H1 (cell line): Measurements from ENCODE around the gene EFCAB13. TPM values are rescaled to one million over a fixed set of nuclear protein-coding genes. Genes with fewer than 3 reads are reported as not detected.

Experiments
- CTCF ChIA-PET: fragments of 300-600 bp; sonication (Branson Sonifier 250); formaldehyde crosslinking; loops from one replicate; lab custom pipeline; 2021; ENCODE audit not compliant: partially characterized antibody; lab: Charles Lee
- POLR2A ChIA-PET: fragments of 300-600 bp; sonication (Branson Sonifier 250); formaldehyde crosslinking; loops from one replicate; lab custom pipeline; 2021; ENCODE audit warnings: inconsistent platforms; ENCODE audit not compliant: partially characterized antibody; lab: Charles Lee
- DNase-seq, 2 experiments: peaks; one replicate each; pipeline versions ENCODE4 v3.0.0 to v3.0.0-alpha.2; 2010 to 2022; ENCODE audit warnings: low spot score in 2 of 2, low read depth in 1 of 2, mixed read lengths in 1 of 2
- FAIRE-seq: peaks from 2 replicates; lab custom pipeline; 2011; peaks lifted over from hg19 to GRCh38; lab: Jason Lieb, UNC
- H2AFZ ChIP-seq: 2 replicates; pipeline ENCODE4 v1.8.1; 2012; ENCODE audit warnings: low read length, inconsistent platforms
- H2AK5ac ChIP-seq: 2 replicates; pipeline ENCODE4 v1.6.1; 2013; ENCODE audit warnings: low read depth, low read length
- H2BK120ac ChIP-seq: replicated peaks from 2 replicates; pipeline ENCODE3; 2013; ENCODE audit warnings: low read depth, low read length, inconsistent platforms
- H2BK12ac ChIP-seq: 2 replicates; pipeline ENCODE4 v1.6.1; 2013; ENCODE audit warnings: low read depth, low read length
- H2BK15ac ChIP-seq: 2 replicates; pipeline ENCODE4 v1.6.1; 2013; ENCODE audit warnings: low read length
- H2BK20ac ChIP-seq: 2 replicates; pipeline ENCODE4 v1.6.1; 2013; ENCODE audit warnings: low read length
- H2BK5ac ChIP-seq: 2 replicates; pipeline ENCODE4 v1.6.1; 2013; ENCODE audit warnings: low read depth, low read length
- H3K14ac ChIP-seq: 2 replicates; pipeline ENCODE4 v1.6.1; 2013; ENCODE audit warnings: inconsistent platforms; ENCODE audit not compliant: insufficient read length
- H3K18ac ChIP-seq: 2 replicates; pipeline ENCODE4 v1.6.1; 2013; ENCODE audit warnings: low read length; ENCODE audit errors: extremely low read depth
- H3K23ac ChIP-seq: 2 replicates; pipeline ENCODE4 v1.6.1; 2013; ENCODE audit warnings: inconsistent platforms; ENCODE audit not compliant: insufficient read length
- H3K23me2 ChIP-seq: 2 replicates; pipeline ENCODE4 v1.6.1; 2013; ENCODE audit warnings: low read depth, low read length
- H3K27ac ChIP-seq: 2 replicates; pipeline ENCODE4 v1.6.1; 2011; ENCODE audit warnings: low read depth, low read length, inconsistent platforms
- H3K27me3 ChIP-seq, 4 experiments: replicated peaks in 1 of 4; 1 replicate in 1 of 4; 2 replicates in 3 of 4; pipeline versions ENCODE4 v1.6.1 to v1.8.1; 2011 to 2013; ENCODE audit warnings: low read length in 3 of 4, mild to moderate bottlenecking in 3 of 4, inconsistent platforms in 2 of 4, mixed read lengths in 2 of 4, moderate library complexity in 1 of 4; ENCODE audit not compliant: control insufficient read depth in 3 of 4, insufficient read depth in 3 of 4; ENCODE audit errors: extremely low read depth in 1 of 4
- H3K36me3 ChIP-seq, 4 experiments: 2 replicates each; pipeline versions ENCODE4 v1.6.1 to v1.8.1; 2011 to 2013; ENCODE audit warnings: mild to moderate bottlenecking in 4 of 4, low read length in 3 of 4, moderate library complexity in 2 of 4, control low read depth in 1 of 4, inconsistent platforms in 1 of 4; ENCODE audit not compliant: insufficient read depth in 4 of 4, control insufficient read depth in 2 of 4
- H3K4ac ChIP-seq: replicated peaks from 2 replicates; pipeline ENCODE3; 2013; ENCODE audit warnings: low read length, low read depth, mixed read lengths, inconsistent platforms; ENCODE audit not compliant: insufficient read length
- H3K4me1 ChIP-seq, 4 experiments: replicated peaks in 1 of 4; 1 replicate in 1 of 4; 2 replicates in 3 of 4; pipeline versions ENCODE4 v1.6.1 to v1.8.1; 2011 to 2013; ENCODE audit warnings: low read length in 3 of 4, inconsistent platforms in 2 of 4, mixed read lengths in 1 of 4; ENCODE audit not compliant: insufficient read depth in 4 of 4, control insufficient read depth in 3 of 4
- H3K4me2 ChIP-seq, 2 experiments: 2 replicates each; pipeline versions ENCODE4 v1.6.1 to v1.8.1; 2011 to 2013; ENCODE audit warnings: low read depth in 2 of 2, low read length in 2 of 2, control low read depth in 1 of 2, inconsistent platforms in 1 of 2, mild to moderate bottlenecking in 1 of 2; ENCODE audit not compliant: insufficient read depth in 1 of 2
- H3K4me3 ChIP-seq, 4 experiments: fragments of 200-600, 300-600 bp in 1 of 4; sonication (generic), shearing (Covaris generic), sonication (Bioruptor Twin) in 1 of 4; 2 replicates each; pipeline versions ENCODE4 v1.5.1 to v1.8.1; 2011 to 2016; ENCODE audit warnings: low read length in 4 of 4, low read depth in 3 of 4, control low read depth in 2 of 4, inconsistent platforms in 2 of 4, mild to moderate bottlenecking in 2 of 4, mixed read lengths in 1 of 4, moderate library complexity in 1 of 4; ENCODE audit not compliant: insufficient read depth in 2 of 4; ENCODE audit errors: extremely low read depth in 1 of 4
- H3K56ac ChIP-seq: replicated peaks from 2 replicates; pipeline ENCODE3; 2013; ENCODE audit warnings: low read depth, mild to moderate bottlenecking, mixed read lengths, low read length, inconsistent platforms; ENCODE audit not compliant: insufficient read length
- H3K79me1 ChIP-seq: 2 replicates; pipeline ENCODE4 v1.6.1; 2013; ENCODE audit warnings: low read depth, low read length, control low read depth
- H3K79me2 ChIP-seq, 2 experiments: 2 replicates each; pipeline versions ENCODE4 v1.6.1 to v1.8.1; 2012 to 2013; ENCODE audit warnings: low read length in 2 of 2, mild to moderate bottlenecking in 2 of 2, inconsistent platforms in 1 of 2; ENCODE audit not compliant: insufficient read depth in 2 of 2, control insufficient read depth in 1 of 2
- H3K9ac ChIP-seq, 4 experiments: replicated peaks in 1 of 4; 1 replicate in 1 of 4; 2 replicates in 3 of 4; pipeline versions ENCODE4 v1.6.1 to v1.8.1; 2011 to 2013; ENCODE audit warnings: low read depth in 3 of 4, low read length in 3 of 4, control low read depth in 2 of 4, mild to moderate bottlenecking in 2 of 4, moderate library complexity in 2 of 4, inconsistent platforms in 1 of 4; ENCODE audit errors: extremely low read depth in 1 of 4
- H3K9me3 ChIP-seq, 2 experiments: 2 replicates each; pipeline versions ENCODE4 v1.6.1 to v1.8.1; 2012 to 2013; ENCODE audit warnings: mild to moderate bottlenecking in 2 of 2, moderate library complexity in 2 of 2, control low read depth in 1 of 2, inconsistent platforms in 1 of 2, low read depth in 1 of 2, low read length in 1 of 2, mixed read lengths in 1 of 2; ENCODE audit not compliant: insufficient read depth in 2 of 2
- H4K20me1 ChIP-seq, 2 experiments: replicated peaks in 1 of 2; 2 replicates each; pipeline versions ENCODE3 to v1.8.1; 2011 to 2013; ENCODE audit warnings: inconsistent platforms in 2 of 2, low read length in 2 of 2, mild to moderate bottlenecking in 1 of 2; ENCODE audit not compliant: insufficient read depth in 2 of 2, control insufficient read depth in 1 of 2
- H4K5ac ChIP-seq: 2 replicates; pipeline ENCODE4 v1.6.1; 2013; ENCODE audit warnings: low read length, low read depth, mixed read lengths, inconsistent platforms; ENCODE audit not compliant: insufficient read length
- H4K8ac ChIP-seq: 2 replicates; pipeline ENCODE4 v1.8.0; 2013; ENCODE audit warnings: mild to moderate bottlenecking, moderate library complexity, low read length, inconsistent platforms; ENCODE audit not compliant: insufficient read depth; ENCODE audit errors: extremely low read depth
- H4K91ac ChIP-seq: replicated peaks from 2 replicates; pipeline ENCODE3; 2013; ENCODE audit warnings: low read length, mixed read lengths, inconsistent platforms; ENCODE audit not compliant: insufficient read length
- BACH1 ChIP-seq: IDR thresholded peaks from 2 replicates; pipeline ENCODE4 v1.6.1; 2012; ENCODE audit warnings: low read length, improper control_type of control experiment
- NRF1 ChIP-seq: IDR thresholded peaks from 2 replicates; pipeline ENCODE4 v1.6.1; 2011; ENCODE audit warnings: mild to moderate bottlenecking, low read depth, low read length, improper control_type of control experiment
- POLR2AphosphoS5 ChIP-seq: IDR thresholded peaks from 2 replicates; pipeline ENCODE4 v1.6.1; 2011; ENCODE audit warnings: low read depth, low read length
- RFX5 ChIP-seq: IDR thresholded peaks from 2 replicates; pipeline ENCODE4 v1.6.1; 2011; ENCODE audit warnings: low read depth, low read length, improper control_type of control experiment, borderline replicate concordance
- SP2 ChIP-seq: IDR thresholded peaks from 2 replicates; pipeline ENCODE4 v1.6.1; 2012; ENCODE audit warnings: mild to moderate bottlenecking, low read length, inconsistent platforms
- WGBS, 2 experiments: shearing (Covaris generic) in 1 of 2; methylation state at CpG; one replicate each; pipeline versions ENCODE4 v1.1.6 to v1.1.7; 2013 to 2015; ENCODE audit warnings: low lambda C conversion rate in 2 of 2, mixed read lengths in 2 of 2, inconsistent platforms in 1 of 2, low coverage in 1 of 2, missing lambda C conversion rate in 1 of 2; ENCODE audit not compliant: insufficient replicate concordance in 2 of 2, insufficient coverage in 1 of 2, insufficient read length in 1 of 2; ENCODE audit errors: extremely low coverage in 1 of 2, missing lambda C conversion rate in 1 of 2; 5-methylcytosine and 5-hydroxymethylcytosine counted together
- polyA plus RNA-seq, 7 experiments: library from polyadenylated mRNA; depleted of rRNA in 3 of 7; stranded (reverse) in 5 of 7; unstranded in 2 of 7; fragments of >200 nt in 5 of 7; fragments of 200-250 nt in 2 of 7; gene quantifications; 1 replicate in 5 of 7; 2 replicates in 1 of 7; 4 replicates in 1 of 7; pipeline versions ENCODE4 v1.2.1 to v1.2.3, GENCODE V29; 2011 to 2013; ENCODE audit warnings: missing spikeins in 2 of 7, mixed read lengths in 2 of 7
- total RNA-seq: library from RNA; stranded (reverse); fragmentation: NEBNext Ultra II Directional; extraction: Animal tissue kit (Norgen Biotek cat#: 25700); gene quantifications from 2 replicates; pipeline ENCODE4 v1.2.1, GENCODE V29; 2021
- TF ChIP-seq, protein P1 (sequence below): IDR thresholded peaks from 2 replicates; pipeline ENCODE4 v1.6.1; 2012; ENCODE audit warnings: inconsistent platforms
- TF ChIP-seq, protein P2 (sequence below), 3 experiments: IDR thresholded peaks; 1 replicate in 2 of 3; 2 replicates in 1 of 3; pipeline versions ENCODE4 v1.5.1 to v1.6.1; 2011; ENCODE audit warnings: low read length in 3 of 3, mild to moderate bottlenecking in 3 of 3, inconsistent platforms in 2 of 3, low read depth in 1 of 3, moderate library complexity in 1 of 3; ENCODE audit not compliant: insufficient read depth in 1 of 3; ENCODE audit errors: control extremely low read depth in 1 of 3

Gene EFCAB13
- total and polyA plus RNA-seq, 2 of the 8 experiments (the other 6 are each of a cell fraction or from before 2014, with no cell fraction given) = 0.12 to 2.0 TPM

DNA sequence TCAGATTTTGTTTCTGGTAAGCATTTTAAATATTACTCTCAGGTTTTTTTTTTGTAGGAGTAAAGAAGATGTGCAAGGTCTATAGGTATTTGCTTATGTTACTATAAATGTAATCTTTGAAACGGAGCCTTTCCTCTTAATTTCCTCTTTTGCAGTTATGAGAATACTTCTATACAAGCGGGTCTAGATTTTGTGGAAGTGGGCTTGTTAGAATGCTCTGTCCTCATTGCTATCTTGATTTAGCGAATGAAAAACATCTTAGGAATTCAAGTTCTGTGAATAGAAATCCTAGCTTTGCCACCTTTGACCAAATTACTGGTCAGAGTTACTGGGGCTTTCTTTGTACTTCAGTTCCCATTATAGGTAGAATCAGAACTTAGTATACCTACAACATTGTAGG, 80.3 kb downstream of the EFCAB13 start:
- POLR2A ChIA-PET = no interaction called here
- H3K27me3 ChIP-seq = no peaks in the 10 kb centered on the region
- H4K20me1 ChIP-seq = no peaks in the 10 kb centered on the region
- no peak overlapping the region for H3K4me3 ChIP-seq
- no peaks in the 10 kb centered on the region for H3K79me2 ChIP-seq
- H3K27ac ChIP-seq = no peak overlapping the region
- H2BK120ac ChIP-seq = no peak overlapping the region
- no peak overlapping the region for H3K56ac ChIP-seq
- no peaks in the 10 kb centered on the region for H3K4me1 ChIP-seq
- no peak overlapping the region for H2AFZ ChIP-seq
- no peak overlapping the region for H4K8ac ChIP-seq
- H2BK15ac ChIP-seq = no peak overlapping the region
- H3K36me3 ChIP-seq = no peaks in the 10 kb centered on the region
- H3K18ac ChIP-seq = no peak overlapping the region
- H4K91ac ChIP-seq = no peak overlapping the region
- no peak overlapping the region for H3K9ac ChIP-seq
- CTCF ChIA-PET = no interaction called here
- DNase-seq = no peak
- WGBS, 2 experiments = 85% methylated on average over 3 of the region's 3 CpGs; no CpG with 5 or more reads in 1 of the 2 experiments
- H4K5ac ChIP-seq = no peak overlapping the region
- no peaks in the 10 kb centered on the region; the same call in 1 of the 2 replicates for H3K23me2 ChIP-seq
- no peaks in the 10 kb centered on the region for H3K9me3 ChIP-seq
- H2AK5ac ChIP-seq = no peak overlapping the region
- no peak overlapping the region for H2BK5ac ChIP-seq
- no peak overlapping the region for H3K4ac ChIP-seq
- H3K4me2 ChIP-seq = no peak overlapping the region
- no peaks in the 10 kb centered on the region for H3K79me1 ChIP-seq
- H3K14ac ChIP-seq = no peak overlapping the region
- no peak overlapping the region for H2BK12ac ChIP-seq
- H3K23ac ChIP-seq = no peak overlapping the region
- TF ChIP-seq RFX5 = no peak
- TF ChIP-seq, protein P1, sequence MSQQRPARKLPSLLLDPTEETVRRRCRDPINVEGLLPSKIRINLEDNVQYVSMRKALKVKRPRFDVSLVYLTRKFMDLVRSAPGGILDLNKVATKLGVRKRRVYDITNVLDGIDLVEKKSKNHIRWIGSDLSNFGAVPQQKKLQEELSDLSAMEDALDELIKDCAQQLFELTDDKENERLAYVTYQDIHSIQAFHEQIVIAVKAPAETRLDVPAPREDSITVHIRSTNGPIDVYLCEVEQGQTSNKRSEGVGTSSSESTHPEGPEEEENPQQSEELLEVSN = no peak
- TF ChIP-seq, protein P2, sequence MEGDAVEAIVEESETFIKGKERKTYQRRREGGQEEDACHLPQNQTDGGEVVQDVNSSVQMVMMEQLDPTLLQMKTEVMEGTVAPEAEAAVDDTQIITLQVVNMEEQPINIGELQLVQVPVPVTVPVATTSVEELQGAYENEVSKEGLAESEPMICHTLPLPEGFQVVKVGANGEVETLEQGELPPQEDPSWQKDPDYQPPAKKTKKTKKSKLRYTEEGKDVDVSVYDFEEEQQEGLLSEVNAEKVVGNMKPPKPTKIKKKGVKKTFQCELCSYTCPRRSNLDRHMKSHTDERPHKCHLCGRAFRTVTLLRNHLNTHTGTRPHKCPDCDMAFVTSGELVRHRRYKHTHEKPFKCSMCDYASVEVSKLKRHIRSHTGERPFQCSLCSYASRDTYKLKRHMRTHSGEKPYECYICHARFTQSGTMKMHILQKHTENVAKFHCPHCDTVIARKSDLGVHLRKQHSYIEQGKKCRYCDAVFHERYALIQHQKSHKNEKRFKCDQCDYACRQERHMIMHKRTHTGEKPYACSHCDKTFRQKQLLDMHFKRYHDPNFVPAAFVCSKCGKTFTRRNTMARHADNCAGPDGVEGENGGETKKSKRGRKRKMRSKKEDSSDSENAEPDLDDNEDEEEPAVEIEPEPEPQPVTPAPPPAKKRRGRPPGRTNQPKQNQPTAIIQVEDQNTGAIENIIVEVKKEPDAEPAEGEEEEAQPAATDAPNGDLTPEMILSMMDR (IDR thresholded peaks at IDR 0.05; ENCODE audit: control extremely low read depth in 1 of 3, insufficient read depth in 1 of 3, low read depth in 1 of 3, low read length in 3 of 3) = no peak
- no peak for TF ChIP-seq BACH1
- TF ChIP-seq NRF1 = no peak
- no peak for TF ChIP-seq POLR2AphosphoS5
- no peak for TF ChIP-seq SP2
- no peak for FAIRE-seq
- no peak overlapping the region for H2BK20ac ChIP-seq
